OCI-LY7 (cell line): ENCODE measurements around the gene RAPGEF2.

Source experiments
- EZH2phosphoT487 ChIP-seq: fragments of 200-600 bp; sonication (generic); IDR thresholded peaks from 2 replicates; pipeline ENCODE4 v1.6.1; 2018; ENCODE audit warnings: low read depth, borderline replicate concordance, mild to moderate bottlenecking, mixed run types, antibody characterized with exemption, low read length, moderate library complexity, mixed read lengths
- TF ChIP-seq, protein P1 (sequence below): fragments of 200-600 bp; sonication (generic); conservative IDR thresholded peaks from 2 replicates; pipeline ENCODE4 v1.5.1; 2014; ENCODE audit warnings: mild to moderate bottlenecking, antibody characterized with exemption, low read length, moderate library complexity, mixed read lengths

GRCh38 chr4:159342374-159342773 lies 239.5 kb downstream of the RAPGEF2 start:
- TF ChIP-seq, protein P1, sequence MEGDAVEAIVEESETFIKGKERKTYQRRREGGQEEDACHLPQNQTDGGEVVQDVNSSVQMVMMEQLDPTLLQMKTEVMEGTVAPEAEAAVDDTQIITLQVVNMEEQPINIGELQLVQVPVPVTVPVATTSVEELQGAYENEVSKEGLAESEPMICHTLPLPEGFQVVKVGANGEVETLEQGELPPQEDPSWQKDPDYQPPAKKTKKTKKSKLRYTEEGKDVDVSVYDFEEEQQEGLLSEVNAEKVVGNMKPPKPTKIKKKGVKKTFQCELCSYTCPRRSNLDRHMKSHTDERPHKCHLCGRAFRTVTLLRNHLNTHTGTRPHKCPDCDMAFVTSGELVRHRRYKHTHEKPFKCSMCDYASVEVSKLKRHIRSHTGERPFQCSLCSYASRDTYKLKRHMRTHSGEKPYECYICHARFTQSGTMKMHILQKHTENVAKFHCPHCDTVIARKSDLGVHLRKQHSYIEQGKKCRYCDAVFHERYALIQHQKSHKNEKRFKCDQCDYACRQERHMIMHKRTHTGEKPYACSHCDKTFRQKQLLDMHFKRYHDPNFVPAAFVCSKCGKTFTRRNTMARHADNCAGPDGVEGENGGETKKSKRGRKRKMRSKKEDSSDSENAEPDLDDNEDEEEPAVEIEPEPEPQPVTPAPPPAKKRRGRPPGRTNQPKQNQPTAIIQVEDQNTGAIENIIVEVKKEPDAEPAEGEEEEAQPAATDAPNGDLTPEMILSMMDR: no peak
- TF ChIP-seq EZH2phosphoT487: no peak
